Liver (tissue), 9 donors: ENCODE measurements around the gene ASCL3. TPM values are rescaled to one million over a fixed set of nuclear protein-coding genes. Genes with fewer than 3 reads are reported as not detected.

ENCODE experiments used
- DNase-seq: peaks from one replicate; pipeline ENCODE4 v3.0.0-alpha.2; 2017; ENCODE audit warnings: low spot score
- H3K27ac ChIP-seq, 2 donors: one replicate each; pipeline ENCODE4 v1.7.0; 2013; ENCODE audit warnings: inconsistent platforms in 2 of 2, low read length in 2 of 2, control low read depth in 1 of 2, low read depth in 1 of 2, mild to moderate bottlenecking in 1 of 2
- H3K27me3 ChIP-seq, 4 donors: one replicate each; pipeline versions ENCODE4 v1.6.1 to v1.7.0; 2013; ENCODE audit warnings: low read length in 3 of 4, inconsistent platforms in 1 of 4, mild to moderate bottlenecking in 1 of 4, moderate library complexity in 1 of 4; ENCODE audit not compliant: control insufficient read depth in 4 of 4, insufficient read depth in 4 of 4
- H3K36me3 ChIP-seq, 4 donors: one replicate each; pipeline versions ENCODE4 v1.6.1 to v1.7.0; 2013; ENCODE audit warnings: low read length in 3 of 4, mild to moderate bottlenecking in 3 of 4, low read depth in 1 of 4, moderate library complexity in 1 of 4; ENCODE audit not compliant: control insufficient read depth in 4 of 4, insufficient read depth in 3 of 4
- H3K4me1 ChIP-seq, 4 donors: one replicate each; pipeline versions ENCODE4 v1.6.1 to v1.7.0; 2013; ENCODE audit warnings: low read length in 3 of 4, mild to moderate bottlenecking in 3 of 4, moderate library complexity in 1 of 4; ENCODE audit not compliant: control insufficient read depth in 4 of 4, insufficient read depth in 4 of 4
- H3K4me3 ChIP-seq, 3 donors: one replicate each; pipeline versions ENCODE4 v1.6.1 to v1.7.0; 2013; ENCODE audit warnings: low read length in 3 of 3, control low read depth in 1 of 3, low read depth in 1 of 3, mild to moderate bottlenecking in 1 of 3
- H3K9ac ChIP-seq, 2 donors: one replicate each; pipeline ENCODE4 v1.7.0; 2013; ENCODE audit warnings: low read length in 2 of 2, mild to moderate bottlenecking in 2 of 2, moderate library complexity in 2 of 2, control low read depth in 1 of 2, low read depth in 1 of 2
- H3K9me3 ChIP-seq, 4 donors: one replicate each; pipeline versions ENCODE4 v1.6.1 to v1.7.0; 2013; ENCODE audit warnings: low read length in 3 of 4; ENCODE audit not compliant: control insufficient read depth in 4 of 4
- ATF3 ChIP-seq: IDR thresholded peaks from 2 replicates; pipeline ENCODE4 v1.6.1; 2016; ENCODE audit warnings: antibody characterized with exemption
- CTCF ChIP-seq: fragments of 150-350 bp; IDR thresholded peaks from 2 replicates; pipeline ENCODE4 v1.5.1; 2017; ENCODE audit warnings: improper control_type of control experiment, low read depth, low read length; ENCODE audit not compliant: missing input control
- EGR1 ChIP-seq, 2 donors: IDR thresholded peaks; 2 replicates each; pipeline ENCODE4 v1.6.1; 2016 to 2018; ENCODE audit warnings: antibody characterized with exemption in 2 of 2, low read depth in 2 of 2
- FOXA1 ChIP-seq: IDR thresholded peaks from 2 replicates; pipeline ENCODE4 v1.6.1; 2016; ENCODE audit warnings: antibody characterized with exemption
- FOXA2 ChIP-seq: IDR thresholded peaks from 2 replicates; pipeline ENCODE4 v1.6.1; 2016; ENCODE audit warnings: antibody characterized with exemption
- GABPA ChIP-seq, 2 donors: IDR thresholded peaks in 1 of 2; conservative IDR thresholded peaks in 1 of 2; 2 replicates each; pipeline ENCODE4 v1.6.1; 2016; ENCODE audit warnings: antibody characterized with exemption in 2 of 2, mild to moderate bottlenecking in 1 of 2, moderate library complexity in 1 of 2
- HNF4A ChIP-seq, 2 donors: conservative IDR thresholded peaks; 2 replicates each; pipeline ENCODE4 v1.6.1; 2016; ENCODE audit warnings: antibody characterized with exemption in 2 of 2, mild to moderate bottlenecking in 2 of 2
- HNF4G ChIP-seq: IDR thresholded peaks from 2 replicates; pipeline ENCODE4 v1.6.1; 2016; ENCODE audit warnings: antibody characterized with exemption
- JUND ChIP-seq, 2 donors: IDR thresholded peaks; 2 replicates each; pipeline ENCODE4 v1.6.1; 2016; ENCODE audit warnings: antibody characterized with exemption in 2 of 2
- MAX ChIP-seq: IDR thresholded peaks from 2 replicates; pipeline ENCODE4 v1.6.1; 2016; ENCODE audit warnings: antibody characterized with exemption
- NR2F2 ChIP-seq: IDR thresholded peaks from 2 replicates; pipeline ENCODE4 v1.6.1; 2016; ENCODE audit warnings: antibody characterized with exemption
- RAD21 ChIP-seq, 2 donors: IDR thresholded peaks; 2 replicates each; pipeline ENCODE4 v1.6.1; 2016; ENCODE audit warnings: antibody characterized with exemption in 2 of 2, mild to moderate bottlenecking in 2 of 2
- REST ChIP-seq: IDR thresholded peaks from 2 replicates; pipeline ENCODE4 v1.6.1; 2016; ENCODE audit warnings: antibody characterized with exemption, mild to moderate bottlenecking
- RXRA ChIP-seq, 2 donors: IDR thresholded peaks; 2 replicates each; pipeline ENCODE4 v1.6.1; 2017 to 2018; ENCODE audit warnings: antibody characterized with exemption in 2 of 2, mild to moderate bottlenecking in 1 of 2
- SP1 ChIP-seq: IDR thresholded peaks from 2 replicates; pipeline ENCODE4 v1.6.1; 2018; ENCODE audit warnings: antibody characterized with exemption, mild to moderate bottlenecking
- TAF1 ChIP-seq: conservative IDR thresholded peaks from 2 replicates; pipeline ENCODE4 v1.6.1; 2016; ENCODE audit warnings: antibody characterized with exemption, mild to moderate bottlenecking
- YY1 ChIP-seq: IDR thresholded peaks from 2 replicates; pipeline ENCODE4 v1.6.1; 2016; ENCODE audit warnings: antibody characterized with exemption, mild to moderate bottlenecking
- ZBTB33 ChIP-seq: IDR thresholded peaks from 2 replicates; pipeline ENCODE4 v1.6.1; 2016; ENCODE audit warnings: antibody characterized with exemption
- WGBS: extraction: QIAGEN DNeasy Blood & Tissue Kit; methylation state at CpG from one replicate; pipeline ENCODE4 v1.1.7; 2013; 5-methylcytosine and 5-hydroxymethylcytosine counted together
- polyA plus RNA-seq, 2 donors: library from polyadenylated mRNA; stranded (reverse) in 1 of 2; unstranded in 1 of 2; fragments of 200-250 nt in 1 of 2; fragments of >200 nt in 1 of 2; fragmentation: Nextera tagmentation in 1 of 2; extraction: Ambion mirVana in 1 of 2; gene quantifications; one replicate each; pipeline versions ENCODE4 v1.2.1 to v1.2.3, GENCODE V29; 2013 to 2015
- total RNA-seq, 2 donors: library from RNA; depleted of rRNA; stranded (reverse); fragments of >200 nt; gene quantifications; one replicate each; pipeline ENCODE4 v1.2.3, GENCODE V29; 2014
- donor health status: healthy.
- donor health status: healthy.
- donor health status: healthy.
- donor health status: healthy.
- donor health status: healthy.

The ASCL3 gene
- total and polyA plus RNA-seq, 4 donors, result not detected

GRCh38 chr11:8963569-8964323 lies 20.9 kb upstream of the ASCL3 start:
- DNase-seq, result peak; percentile 84
- peak overlapping the region; percentile 78 to 87 for H3K9ac ChIP-seq
- H3K4me3 ChIP-seq, result peak overlapping the region; percentile 56 to 91 (median 63)
- TF ChIP-seq RAD21 (IDR thresholded peaks at IDR 0.05) (no peak), SP1 (no peak), ZBTB33 (no peak), GABPA (IDR thresholded peaks at IDR 0.05 in 1 of 2, conservative IDR thresholded peaks at IDR 0.05 in 1 of 2) (no peak), CTCF (no peak), RXRA (IDR thresholded peaks at IDR 0.05) (no peak), REST (no peak), FOXA1 (no peak), FOXA2 (no peak), HNF4G (no peak), HNF4A (conservative IDR thresholded peaks at IDR 0.05) (no peak), ATF3 (no peak), TAF1 (no peak), YY1 (no peak), JUND (IDR thresholded peaks at IDR 0.05) (no peak), MAX (no peak), NR2F2 (no peak), EGR1 (IDR thresholded peaks at IDR 0.05; ENCODE audit: low read depth in 2 of 2) (no peak)
- peaks cover 8 to 35% (median 24%) of the 10 kb centered on the region in 4 donors for H3K4me1 ChIP-seq
- no peaks in the 10 kb centered on the region for H3K27me3 ChIP-seq
- peaks cover 0 to 5% (median 0%) of the 10 kb centered on the region in 4 donors for H3K36me3 ChIP-seq
- no peaks in the 10 kb centered on the region for H3K9me3 ChIP-seq
- H3K27ac ChIP-seq, result peak overlapping the region; percentile 88 to 98
- WGBS, result 3% methylated on average over 39 of the region's 39 CpGs
